Measurements from ENCODE around the gene TRMT61A.
"Not testable (repeated sequence)": the region's sequence is repeated elsewhere in the genome, so short reads cannot be mapped to it uniquely, and the experiment has no call there.

The TRMT61A gene

GRCh38 chr14:103507751-103508150 is 21.2 kb upstream of the TRMT61A start:
- DNase-seq = peak in 1 of 10 donors; percentile 0
- intact Hi-C loops (cut with DNase I) = loop anchor here (10.0 kb wide), 1 partner anchor 113 kb away; no protein-coding TSS in a partner anchor

- intact Hi-C loops (cut with DNase I) = loop anchor here (10.0 kb wide), 1 partner anchor 114 kb away; no protein-coding TSS in a partner anchor
- peak in 1 of 10 donors; percentile 24 for DNase-seq
Observed at GRCh38 chr14:103508521-103509329, 20.3 kb upstream of the TRMT61A start.

DNA sequence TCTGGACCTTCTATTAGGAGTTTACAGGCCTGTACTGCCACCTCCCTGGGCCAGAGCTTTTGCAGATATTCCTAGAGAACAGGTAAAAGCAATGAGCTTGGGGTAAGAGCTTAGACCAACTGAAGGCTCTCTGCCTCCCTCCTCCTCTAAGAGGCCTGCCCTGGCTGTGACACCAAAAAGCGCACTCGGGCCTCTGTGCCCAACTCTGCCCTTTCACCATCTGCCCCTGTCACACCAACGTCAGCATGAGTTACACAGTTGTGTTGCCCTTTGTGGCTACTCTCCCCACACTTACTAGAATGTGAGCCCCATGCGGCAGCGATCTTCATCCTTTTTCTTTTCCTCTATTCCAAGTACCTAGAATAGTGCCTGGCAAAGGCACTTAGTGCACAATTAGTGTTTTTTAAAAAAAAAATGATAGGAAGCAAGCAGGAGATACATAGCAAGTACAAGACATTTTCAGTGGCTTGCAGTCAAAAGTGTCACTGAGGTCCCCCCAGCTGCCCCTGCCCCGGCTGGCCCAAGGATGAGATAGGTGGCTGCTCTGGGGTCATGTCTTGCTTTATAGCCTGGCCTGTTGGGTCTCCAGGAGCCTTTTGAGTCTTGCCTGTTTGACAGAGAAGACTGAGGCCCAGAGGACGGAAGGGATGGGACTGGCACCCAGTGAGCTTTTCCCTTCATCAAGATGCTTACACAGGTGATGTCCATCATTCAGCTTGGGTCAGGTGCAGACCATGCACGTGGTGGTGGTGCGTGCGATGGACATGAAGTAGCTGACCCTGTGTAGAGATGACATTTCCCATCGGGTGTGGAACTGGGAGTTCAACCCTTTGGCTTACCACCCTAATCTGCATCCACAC is 18.9 kb upstream of the TRMT61A start:
- intact Hi-C loops (cut with DNase I) = loop anchor here (10.0 kb wide), 1 partner anchor 115 kb away; no protein-coding TSS in a partner anchor
- peak in 3 of 10 donors; percentile 5 to 65 (median 58) for DNase-seq

GRCh38 chr14:103510724-103511693 is 18.0 kb upstream of the TRMT61A start:
- intact Hi-C loops (cut with DNase I) = no loop called here
- peak in 5 of 10 donors; percentile 8 to 87 (median 81) for DNase-seq

DNA sequence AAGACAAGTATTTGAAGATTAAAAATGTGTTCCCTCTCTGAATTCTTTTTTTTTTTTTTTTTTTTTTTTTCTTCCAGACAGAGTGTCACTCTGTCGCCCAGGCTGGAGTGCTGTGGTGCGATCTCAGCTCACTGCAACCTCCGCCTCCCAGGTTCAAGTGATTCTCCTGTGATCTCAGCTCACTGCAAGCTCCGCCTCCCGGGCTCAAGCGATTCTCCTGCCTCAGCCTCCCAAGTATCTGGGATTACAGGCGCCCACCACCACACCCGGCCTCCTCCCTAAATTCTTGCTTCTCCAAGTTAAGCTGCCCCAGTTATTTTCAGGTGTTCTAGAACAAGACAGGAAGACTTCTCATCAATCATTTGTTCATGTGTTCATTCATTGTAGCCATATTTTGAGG is 16.8 kb upstream of the TRMT61A start:
- DNase-seq = peak in 2 of 10 donors; percentile 6 to 69
- intact Hi-C loops (cut with DNase I) = not testable (repeated sequence)

- peak; percentile 39 to 97 (median 82) for DNase-seq
- intact Hi-C loops (cut with DNase I) = no loop called here
Observed at GRCh38 chr14:103512701-103513611, 16.0 kb upstream of the TRMT61A start.

DNA sequence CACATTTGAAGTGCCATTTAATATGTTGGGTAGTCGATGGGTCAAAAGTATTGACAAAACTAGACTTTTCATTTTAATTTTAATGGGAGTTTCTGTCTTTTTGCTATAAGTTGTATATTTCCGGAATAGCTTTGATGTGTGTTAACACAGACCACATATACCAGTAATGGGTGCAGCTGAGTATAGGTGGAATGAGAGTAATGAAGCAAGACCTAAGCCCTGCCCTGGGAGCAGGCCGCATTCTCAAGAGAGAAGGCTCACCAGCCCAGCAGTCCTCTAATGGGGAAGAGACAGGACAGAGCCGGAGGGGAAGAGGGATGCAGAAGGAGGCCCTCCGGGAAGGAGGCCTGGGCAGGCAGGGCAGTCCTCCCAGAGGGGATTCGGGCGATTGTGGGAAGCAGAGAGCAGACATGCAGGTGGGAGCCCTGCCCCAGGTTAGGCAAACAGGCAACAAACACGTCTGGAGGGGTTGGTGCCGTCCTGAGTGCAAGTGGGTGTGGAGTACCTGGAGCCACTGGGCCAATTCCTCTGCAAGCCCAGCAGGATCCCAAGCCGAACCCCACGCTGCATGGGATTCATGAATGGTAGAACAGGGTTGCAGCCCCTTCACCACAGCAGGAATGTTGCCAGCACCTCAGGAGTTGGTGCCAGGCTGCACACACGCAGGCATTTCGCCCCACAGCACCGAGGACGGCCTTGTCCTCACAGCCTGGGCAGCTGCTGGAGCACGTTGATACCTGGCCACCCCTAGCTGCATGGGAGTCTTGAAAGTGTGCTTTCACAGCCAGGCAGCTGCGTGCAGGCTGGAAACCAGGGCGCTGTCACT is 14.2 kb upstream of the TRMT61A start:
- peak in 2 of 10 donors; percentile 52 to 64 for DNase-seq
- intact Hi-C loops (cut with DNase I) = no loop called here

- peak in 4 of 10 donors; percentile 8 to 64 (median 40) for DNase-seq
- intact Hi-C loops (cut with DNase I) = no loop called here
Observed at GRCh38 chr14:103516426-103517173, 12.4 kb upstream of the TRMT61A start.

- intact Hi-C loops (cut with DNase I) = no loop called here
- DNase-seq = peak in 5 of 10 donors; percentile 7 to 82 (median 68)
Observed at GRCh38 chr14:103517174-103517566, 11.8 kb upstream of the TRMT61A start.

- DNase-seq = peak in 6 of 10 donors; percentile 15 to 83 (median 58)
- intact Hi-C loops (cut with DNase I) = loop anchor here (1.0 kb wide), 1 partner anchor 28 kb away; no protein-coding TSS in a partner anchor
Observed at GRCh38 chr14:103517721-103518421, 11.1 kb upstream of the TRMT61A start.

DNA sequence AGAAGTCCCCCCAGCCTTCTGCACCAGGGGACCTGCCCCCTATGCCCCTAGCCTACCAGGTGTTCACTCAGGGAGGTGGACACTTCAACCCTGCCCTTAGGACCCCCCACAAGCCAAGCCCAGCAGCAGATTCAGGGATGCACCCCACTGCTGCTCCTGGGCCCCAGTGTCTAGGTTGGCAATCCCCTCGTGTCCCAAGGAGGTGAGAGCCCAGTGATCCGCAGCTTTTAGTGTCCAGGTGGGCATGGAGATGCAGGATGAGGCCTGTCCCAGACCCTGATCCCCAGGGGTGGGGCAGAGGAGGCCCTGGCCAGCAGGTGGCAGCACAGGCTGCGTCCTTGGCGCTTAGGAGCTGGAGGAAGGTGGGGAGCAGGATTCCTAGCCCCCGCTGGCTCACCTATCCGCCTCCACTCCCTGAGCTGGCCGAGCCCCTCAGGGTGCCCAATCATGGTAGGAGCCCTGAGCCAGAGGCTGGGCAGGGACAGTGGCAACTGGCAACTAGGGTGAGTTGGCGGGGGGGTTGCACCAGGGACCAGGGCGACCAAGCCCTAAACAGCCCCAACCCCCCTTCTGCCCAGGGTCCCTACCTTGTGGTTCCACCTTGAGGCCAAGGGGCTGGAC is 10.5 kb upstream of the TRMT61A start:
- intact Hi-C loops (cut with DNase I) = loop anchor here (1.0 kb wide), 1 partner anchor 28 kb away; no protein-coding TSS in a partner anchor
- peak; percentile 58 to 97 (median 75) for DNase-seq

DNA sequence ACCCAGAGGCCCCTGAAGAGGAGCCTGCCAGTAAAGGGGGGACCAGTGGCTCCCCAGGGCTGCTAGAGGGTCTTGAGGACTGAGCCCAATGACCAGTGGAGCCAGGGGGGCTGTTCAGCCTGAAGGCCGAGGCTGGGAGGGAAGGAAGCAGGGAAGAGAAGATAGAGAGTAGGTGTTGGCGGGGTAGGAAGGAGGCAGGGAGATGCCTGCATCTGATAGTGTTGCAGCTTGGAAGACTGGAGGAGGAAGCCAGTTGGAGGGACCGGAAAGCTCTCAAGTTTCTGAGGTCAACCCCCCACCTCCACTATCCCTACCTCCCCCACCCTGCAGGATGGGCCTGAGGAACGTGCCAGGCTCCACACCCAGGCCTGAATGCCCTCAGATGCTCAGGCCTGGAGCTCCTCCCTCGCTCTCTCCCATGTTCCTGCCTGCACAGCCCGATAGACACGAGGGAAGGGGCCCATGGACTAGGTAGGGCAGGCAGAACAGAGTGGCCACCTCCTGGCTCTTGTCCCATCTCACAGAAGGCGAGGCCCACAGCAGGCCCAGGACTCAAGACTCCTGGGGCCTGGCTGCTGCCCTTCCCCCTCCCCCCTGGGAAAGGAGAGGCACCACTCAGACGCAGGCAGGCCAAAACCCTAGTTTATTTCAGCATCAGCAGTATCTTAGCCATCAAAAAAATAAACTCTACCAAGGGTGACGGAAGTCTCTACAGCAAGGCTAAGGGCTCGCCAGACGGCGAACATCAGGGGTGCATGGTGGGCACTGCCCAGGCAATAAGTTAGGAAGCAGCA is 9.8 kb upstream of the TRMT61A start:
- peak in 4 of 10 donors; percentile 12 to 85 (median 56) for DNase-seq
- intact Hi-C loops (cut with DNase I) = no loop called here

- peak in 6 of 10 donors; percentile 22 to 89 (median 56) for DNase-seq
- intact Hi-C loops (cut with DNase I) = no loop called here
Observed at GRCh38 chr14:103519837-103520212, 9.2 kb upstream of the TRMT61A start.

DNA sequence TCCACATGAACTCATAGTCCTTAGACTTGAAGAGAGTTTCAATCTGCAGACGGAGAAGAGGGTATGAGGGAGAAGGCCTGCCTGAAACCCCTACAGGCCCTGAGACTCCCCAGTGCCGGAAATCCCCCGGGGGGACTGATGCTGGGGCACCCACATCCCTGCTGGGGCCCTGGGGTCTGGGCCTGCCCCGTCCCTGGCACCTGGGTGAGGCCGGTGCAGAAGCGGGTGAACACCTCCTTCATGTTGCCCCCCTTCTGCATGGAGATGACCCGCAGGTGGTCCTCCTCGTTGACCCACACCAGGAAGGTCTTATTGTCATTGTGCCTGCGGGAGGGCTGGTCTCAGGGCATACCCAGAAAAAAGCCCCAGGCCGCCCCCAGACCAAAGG is 8.7 kb upstream of the TRMT61A start:
- intact Hi-C loops (cut with DNase I) = no loop called here
- DNase-seq = peak in 2 of 10 donors; percentile 27 to 80
